ENCODE data around the gene NAA40. TPM values are rescaled to one million over a fixed set of nuclear protein-coding genes. Genes with fewer than 3 reads are reported as not detected.

NAA40 gene
- total and polyA plus RNA-seq, 2 of the 4 experiments (the other 2 are of a cell fraction), result 15.2 to 24.7 TPM

GRCh38 chr11:64000026-64000739, 61.4 kb downstream of the NAA40 start:
- H2BK120ac ChIP-seq (ENCODE audit: low read depth, low read length), result no peak overlapping the region
- no peak overlapping the region for H3K18ac ChIP-seq (ENCODE audit: low read depth, low read length)
- no peak overlapping the region for H3K23ac ChIP-seq (ENCODE audit: low read depth, low read length)
- peak overlapping the region in 1 of 2 experiments; percentile 40; a peak in 1 of 4 replicates for H4K8ac ChIP-seq (ENCODE audit: low read depth in 2 of 2, low read length in 2 of 2)
- H2BK15ac ChIP-seq (ENCODE audit: low read depth, low read length), result no peak overlapping the region
- peaks cover 17% of the 10 kb centered on the region for H4K20me1 ChIP-seq (ENCODE audit: insufficient read depth, low read length)
- no peak overlapping the region for H3K4me2 ChIP-seq (ENCODE audit: low read depth, low read length)
- no peak overlapping the region for H3K56ac ChIP-seq (ENCODE audit: extremely low read depth, insufficient read depth, low read length)
- H3K9me3 ChIP-seq (ENCODE audit: control insufficient read depth, insufficient read depth, low read length), result no peaks in the 10 kb centered on the region
- DNase-seq (peak; percentile 59), ATAC-seq (ENCODE audit: low read depth) (peak; percentile 87)
- no peak overlapping the region for H4K91ac ChIP-seq (ENCODE audit: insufficient read depth, low read depth, low read length)
- peak overlapping the region; percentile 88 for H2AK9ac ChIP-seq (replicated peaks; ENCODE audit: low read depth, low read length, poor library complexity)
- peak; percentile 85 for TF ChIP-seq RAD21 (IDR thresholded peaks at IDR 0.05; ENCODE audit: low read length)
- no peak for TF ChIP-seq POLR2A (IDR thresholded peaks at IDR 0.05; ENCODE audit: low read depth, low read length)
- TF ChIP-seq CTCF (conservative IDR thresholded peaks at IDR 0.05; ENCODE audit: low read depth, low read length), result peak; percentile 78
- TF ChIP-seq MAZ (IDR thresholded peaks at IDR 0.05; ENCODE audit: borderline replicate concordance, low read depth, low read length), result peak; percentile 55; the same call in 1 of the 2 replicates
- no peak for TF ChIP-seq NFE2L2 (IDR thresholded peaks at IDR 0.05; ENCODE audit: low read depth, low read length)
- TF ChIP-seq SMC3 (IDR thresholded peaks at IDR 0.05; ENCODE audit: low read depth, low read length), result peak; percentile 73
- 0 out of 2 replicates have a peak, but pooled peaks cover 1% of the 10 kb centered on the region for H3K4me1 ChIP-seq (ENCODE audit: control insufficient read depth, insufficient read depth, low read length)
- no peak overlapping the region for H4K5ac ChIP-seq (ENCODE audit: low read depth, low read length)
- no peak overlapping the region for H3K9ac ChIP-seq (ENCODE audit: low read depth, low read length)
- 9% methylated on average over 29 of the region's 67 CpGs; no CpG with 5 or more reads in 1 of the 2 experiments for WGBS, 2 experiments (ENCODE audit: extremely low coverage in 2 of 2, insufficient read length in 1 of 2)
- H3K27me3 ChIP-seq (ENCODE audit: control insufficient read depth, insufficient read depth, low read length), result no peaks in the 10 kb centered on the region
- dilution Hi-C loops (cut with HindIII; ENCODE audit: low sequenced_read_pairs, unreplicated experiment), result no loop called here
- no peak overlapping the region for H2BK20ac ChIP-seq (ENCODE audit: low read depth, low read length)
- H3K79me1 ChIP-seq (ENCODE audit: low read depth in 1 of 2, low read length in 2 of 2), result peaks cover 0 to 7% of the 10 kb centered on the region in 2 experiments; a peak in 1 of 4 replicates
- no peak overlapping the region for H3K4ac ChIP-seq (ENCODE audit: low read depth, low read length)
- in situ Hi-C loops (cut with MboI; ENCODE audit: low sequenced_read_pairs), result no loop called here
- no peak overlapping the region for H3K14ac ChIP-seq (replicated peaks; ENCODE audit: low read depth, low read length)
- ChIA-PET POLR2A (ENCODE audit: unreplicated experiment) (no interaction called here), CTCF (interaction anchor here (0.9 kb wide), 1 partner anchor 150 kb away, joined by 3 read pairs; no protein-coding TSS in a partner anchor)
- intact Hi-C loops (cut with micrococcal nuclease), result loop anchor here (1.0 to 10.0 kb wide), 2 partner anchors 148 to 305 kb away; partner anchors contain the start of genes CATSPERZ and ESRRA
- no TSS peak for BruUV-seq (replicated peaks)
- H3K9me1 ChIP-seq (ENCODE audit: insufficient read depth, low read length), result 0 out of 2 replicates have a peak, but pooled peaks cover 3% of the 10 kb centered on the region
- H3K4me3 ChIP-seq (ENCODE audit: insufficient read depth, low read depth, low read length), result no peak overlapping the region
- H2AK5ac ChIP-seq (ENCODE audit: low read depth, low read length), result no peak overlapping the region
- H3K36me3 ChIP-seq (ENCODE audit: control insufficient read depth, insufficient read depth, low read length), result peaks cover 31% of the 10 kb centered on the region
- no peak overlapping the region for H3K27ac ChIP-seq (ENCODE audit: insufficient read depth, low read length)
- peak overlapping the region; percentile 81 for H2AFZ ChIP-seq (replicated peaks; ENCODE audit: low read length, poor library complexity)
- H2BK5ac ChIP-seq (ENCODE audit: low read depth, low read length, poor library complexity, severe bottlenecking), result no peak overlapping the region
